WTC11 (cell line): ENCODE data around the gene TACC2. TPM values are rescaled to one million over a fixed set of nuclear protein-coding genes. Genes with fewer than 3 reads are reported as not detected.

ENCODE experiments used
- ATAC-seq: fragments of 200-7000 bp; cut with Tn5 transposase; 2 replicates; pipeline ENCODE4 v1.10.0; 2021; ENCODE audit warnings: mild to moderate bottlenecking, moderate library complexity
- CTCF ChIA-PET: fragments of 300-600 bp; sonication (Branson Sonifier 250); formaldehyde crosslinking; loops from one replicate; lab custom pipeline; 2021; ENCODE audit warnings: antibody characterized with exemption; lab: Charles Lee
- POLR2A ChIA-PET: fragments of 350-600 bp; sonication (Branson Sonifier 250); formaldehyde crosslinking; loops from one replicate; lab custom pipeline; 2021; ENCODE audit warnings: antibody characterized with exemption; lab: Charles Lee
- DNase-seq: peaks from one replicate; pipeline ENCODE4 v3.0.0; 2021; ENCODE audit warnings: low spot score
- H3K27ac Mint-ChIP-seq: 2 replicates; pipeline ENCODE4 v1.8.0; 2021; ENCODE audit warnings: mixed read lengths
- H3K27me3 Mint-ChIP-seq: 2 replicates; pipeline ENCODE4 v1.8.0; 2021; ENCODE audit warnings: low read depth, mild to moderate bottlenecking, moderate library complexity, mixed read lengths
- H3K36me3 Mint-ChIP-seq: 2 replicates; pipeline ENCODE4 v1.8.0; 2021; ENCODE audit warnings: mixed read lengths
- H3K4me1 Mint-ChIP-seq: 2 replicates; pipeline ENCODE4 v1.8.0; 2022; ENCODE audit warnings: mixed read lengths
- H3K4me3 Mint-ChIP-seq: 2 replicates; pipeline ENCODE4 v1.8.0; 2021; ENCODE audit warnings: mild to moderate bottlenecking, moderate library complexity, mixed read lengths
- H3K9me3 Mint-ChIP-seq: 2 replicates; pipeline ENCODE4 v1.8.0; 2021; ENCODE audit warnings: mixed read lengths
- CREB1 ChIP-seq: sonication (generic); formaldehyde crosslinking; IDR thresholded peaks from 2 replicates; pipeline ENCODE4 v1.8.0; 2023; ENCODE audit warnings: mild to moderate bottlenecking, missing genetic modification reagents
- ELF4 ChIP-seq: sonication (generic); formaldehyde crosslinking; IDR thresholded peaks from 2 replicates; pipeline ENCODE4 v1.8.1; 2022; ENCODE audit warnings: low read depth, mild to moderate bottlenecking, moderate library complexity, missing genetic modification reagents
- FOXP1 ChIP-seq: sonication (generic); formaldehyde crosslinking; IDR thresholded peaks from 2 replicates; pipeline ENCODE4 v1.8.0; 2022; ENCODE audit warnings: missing genetic modification reagents, mild to moderate bottlenecking, moderate library complexity, borderline replicate concordance
- GTF2I ChIP-seq: fragments of 250-450 bp; sonication (Bioruptor Pico); conservative IDR thresholded peaks from 2 replicates; pipeline ENCODE4 v1.4.0; 2021; ENCODE audit warnings: mild to moderate bottlenecking
- IRF2 ChIP-seq: sonication (generic); formaldehyde crosslinking; IDR thresholded peaks from 2 replicates; pipeline ENCODE4 v1.8.0; 2022; ENCODE audit warnings: low read depth, missing genetic modification reagents, borderline replicate concordance
- JUN ChIP-seq: sonication (generic); formaldehyde crosslinking; IDR thresholded peaks from 2 replicates; pipeline ENCODE4 v1.8.0; 2023; ENCODE audit warnings: mild to moderate bottlenecking, missing genetic modification reagents
- MYBL2 ChIP-seq: sonication (generic); formaldehyde crosslinking; IDR thresholded peaks from 2 replicates; pipeline ENCODE4 v1.8.1; 2023; ENCODE audit warnings: mild to moderate bottlenecking, moderate library complexity, missing genetic modification reagents
- NFATC4 ChIP-seq: fragments of 250-450 bp; sonication (Bioruptor Pico); IDR thresholded peaks from 2 replicates; pipeline ENCODE4 v1.9.0; 2021; ENCODE audit warnings: mild to moderate bottlenecking
- NR1H2 ChIP-seq: sonication (generic); formaldehyde crosslinking; IDR thresholded peaks from 2 replicates; pipeline ENCODE4 v1.9.0; 2021; ENCODE audit warnings: mild to moderate bottlenecking, moderate library complexity, missing genetic modification reagents
- NR2C2 ChIP-seq: sonication (generic); formaldehyde crosslinking; IDR thresholded peaks from 2 replicates; pipeline ENCODE4 v1.8.0; 2022; ENCODE audit warnings: mild to moderate bottlenecking, missing genetic modification reagents
- ZNF219 ChIP-seq: sonication (generic); formaldehyde crosslinking; IDR thresholded peaks from 2 replicates; pipeline ENCODE4 v1.8.0; 2023; ENCODE audit warnings: missing genetic modification reagents, mild to moderate bottlenecking, borderline replicate concordance
- ZNF232 ChIP-seq: sonication (generic); formaldehyde crosslinking; IDR thresholded peaks from 2 replicates; pipeline ENCODE4 v1.8.0; 2022; ENCODE audit warnings: mild to moderate bottlenecking, missing genetic modification reagents
- total RNA-seq: library from RNA; stranded (reverse); gene quantifications from 3 replicates; pipeline ENCODE4 v1.2.3, GENCODE V29; 2021
- TF ChIP-seq, protein P1 (sequence below): sonication (generic); formaldehyde crosslinking; IDR thresholded peaks from 2 replicates; pipeline ENCODE4 v1.8.1; 2023; ENCODE audit warnings: mild to moderate bottlenecking, moderate library complexity, missing genetic modification reagents
- TF ChIP-seq, protein P2 (sequence below): fragments of 250-450 bp; sonication (Bioruptor Pico); IDR thresholded peaks from 2 replicates; pipeline ENCODE4 v1.9.0; 2021; ENCODE audit warnings: moderate library complexity, mild to moderate bottlenecking, inconsistent platforms, borderline replicate concordance
- TF ChIP-seq, protein P3 (sequence below): sonication (generic); formaldehyde crosslinking; IDR thresholded peaks from 2 replicates; pipeline ENCODE4 v1.8.1; 2022; ENCODE audit warnings: mild to moderate bottlenecking, missing genetic modification reagents, moderate library complexity, borderline replicate concordance
- TF ChIP-seq, protein P4 (sequence below): sonication (generic); formaldehyde crosslinking; IDR thresholded peaks from 2 replicates; pipeline ENCODE4 v1.8.1; 2022; ENCODE audit warnings: mild to moderate bottlenecking, moderate library complexity, missing genetic modification reagents
- TF ChIP-seq, protein P5 (sequence below): sonication (generic); formaldehyde crosslinking; IDR thresholded peaks from 2 replicates; pipeline ENCODE4 v1.8.0; 2022; ENCODE audit warnings: missing genetic modification reagents
- TF ChIP-seq, protein P6 (sequence below): sonication (generic); formaldehyde crosslinking; IDR thresholded peaks from 2 replicates; pipeline ENCODE4 v1.8.0; 2022; ENCODE audit warnings: mild to moderate bottlenecking, missing genetic modification reagents

Gene TACC2
- total RNA-seq, 1 experiment from 2014 or later: 28.9 TPM

DNA sequence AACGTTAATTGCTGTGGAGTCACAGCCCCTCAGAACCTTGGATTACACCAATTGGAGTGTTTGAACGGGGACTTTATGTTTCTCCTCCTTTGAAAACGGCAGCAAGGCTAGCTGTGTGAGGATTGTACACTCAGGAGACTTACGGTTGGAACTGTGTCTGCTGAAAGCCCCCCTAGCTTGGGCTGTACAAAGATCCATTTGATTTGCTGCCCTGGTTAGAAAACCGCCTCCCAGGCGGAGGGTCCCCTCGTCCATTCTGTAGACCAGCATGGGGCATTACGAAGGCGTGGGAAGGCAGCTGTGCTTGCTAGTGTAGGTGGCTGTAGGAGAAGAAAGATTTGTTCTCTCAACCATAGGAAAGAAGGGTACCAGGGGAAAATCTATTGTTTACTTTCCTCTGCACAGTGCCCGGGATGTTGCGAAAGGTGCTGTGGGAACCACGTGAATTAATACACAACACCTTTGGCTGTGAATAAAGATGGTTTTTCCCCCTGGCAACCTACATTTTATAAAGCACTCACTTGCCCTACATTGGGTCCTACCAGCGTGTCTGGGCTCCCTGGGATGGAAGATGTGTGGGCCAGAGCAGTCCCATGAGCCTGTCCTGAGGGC is 208.8 kb downstream of the TACC2 start:
- Mint-ChIP-seq H3K27ac (no peak overlapping the region), H3K36me3 (peaks cover 39% of the 10 kb centered on the region), H3K4me3 (no peak overlapping the region), H3K4me1 (peaks cover 7% of the 10 kb centered on the region), H3K9me3 (no peaks in the 10 kb centered on the region), H3K27me3 (no peaks in the 10 kb centered on the region)
- ATAC-seq: no peak
- ChIA-PET CTCF (interaction anchor here (2.0 kb wide), 1 partner anchor 70 kb away, joined by 7 read pairs; no protein-coding TSS in a partner anchor), POLR2A (interaction anchor here (0.6 kb wide), 1 partner anchor 10 kb away, joined by 3 read pairs; no protein-coding TSS in a partner anchor)
- no peak for DNase-seq
- no peak for TF ChIP-seq FOXP1
- no peak for TF ChIP-seq NR2C2 (CRISPR knock-in tag)
- TF ChIP-seq, protein P1, sequence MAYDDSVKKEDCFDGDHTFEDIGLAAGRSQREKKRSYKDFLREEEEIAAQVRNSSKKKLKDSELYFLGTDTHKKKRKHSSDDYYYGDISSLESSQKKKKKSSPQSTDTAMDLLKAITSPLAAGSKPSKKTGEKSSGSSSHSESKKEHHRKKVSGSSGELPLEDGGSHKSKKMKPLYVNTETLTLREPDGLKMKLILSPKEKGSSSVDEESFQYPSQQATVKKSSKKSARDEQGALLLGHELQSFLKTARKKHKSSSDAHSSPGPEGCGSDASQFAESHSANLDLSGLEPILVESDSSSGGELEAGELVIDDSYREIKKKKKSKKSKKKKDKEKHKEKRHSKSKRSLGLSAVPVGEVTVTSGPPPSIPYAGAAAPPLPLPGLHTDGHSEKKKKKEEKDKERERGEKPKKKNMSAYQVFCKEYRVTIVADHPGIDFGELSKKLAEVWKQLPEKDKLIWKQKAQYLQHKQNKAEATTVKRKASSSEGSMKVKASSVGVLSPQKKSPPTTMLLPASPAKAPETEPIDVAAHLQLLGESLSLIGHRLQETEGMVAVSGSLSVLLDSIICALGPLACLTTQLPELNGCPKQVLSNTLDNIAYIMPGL (CRISPR knock-in tag): no peak
- TF ChIP-seq ELF4: no peak
- TF ChIP-seq IRF2 (CRISPR knock-in tag): no peak
- TF ChIP-seq, protein P2, sequence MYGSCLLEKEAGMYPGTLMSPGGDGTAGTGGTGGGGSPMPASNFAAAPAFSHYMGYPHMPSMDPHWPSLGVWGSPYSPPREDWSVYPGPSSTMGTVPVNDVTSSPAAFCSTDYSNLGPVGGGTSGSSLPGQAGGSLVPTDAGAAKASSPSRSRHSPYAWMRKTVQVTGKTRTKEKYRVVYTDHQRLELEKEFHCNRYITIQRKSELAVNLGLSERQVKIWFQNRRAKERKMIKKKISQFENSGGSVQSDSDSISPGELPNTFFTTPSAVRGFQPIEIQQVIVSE: no peak
- no peak for TF ChIP-seq ZNF219 (CRISPR knock-in tag)
- no peak for TF ChIP-seq JUN (CRISPR knock-in tag)
- no peak for TF ChIP-seq CREB1 (CRISPR knock-in tag)
- TF ChIP-seq ZNF232 (CRISPR knock-in tag): no peak
- TF ChIP-seq, protein P3, sequence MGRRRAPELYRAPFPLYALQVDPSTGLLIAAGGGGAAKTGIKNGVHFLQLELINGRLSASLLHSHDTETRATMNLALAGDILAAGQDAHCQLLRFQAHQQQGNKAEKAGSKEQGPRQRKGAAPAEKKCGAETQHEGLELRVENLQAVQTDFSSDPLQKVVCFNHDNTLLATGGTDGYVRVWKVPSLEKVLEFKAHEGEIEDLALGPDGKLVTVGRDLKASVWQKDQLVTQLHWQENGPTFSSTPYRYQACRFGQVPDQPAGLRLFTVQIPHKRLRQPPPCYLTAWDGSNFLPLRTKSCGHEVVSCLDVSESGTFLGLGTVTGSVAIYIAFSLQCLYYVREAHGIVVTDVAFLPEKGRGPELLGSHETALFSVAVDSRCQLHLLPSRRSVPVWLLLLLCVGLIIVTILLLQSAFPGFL (CRISPR knock-in tag): no peak
- TF ChIP-seq, protein P4, sequence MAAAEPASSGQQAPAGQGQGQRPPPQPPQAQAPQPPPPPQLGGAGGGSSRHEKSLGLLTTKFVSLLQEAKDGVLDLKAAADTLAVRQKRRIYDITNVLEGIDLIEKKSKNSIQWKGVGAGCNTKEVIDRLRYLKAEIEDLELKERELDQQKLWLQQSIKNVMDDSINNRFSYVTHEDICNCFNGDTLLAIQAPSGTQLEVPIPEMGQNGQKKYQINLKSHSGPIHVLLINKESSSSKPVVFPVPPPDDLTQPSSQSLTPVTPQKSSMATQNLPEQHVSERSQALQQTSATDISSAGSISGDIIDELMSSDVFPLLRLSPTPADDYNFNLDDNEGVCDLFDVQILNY: no peak
- TF ChIP-seq NR1H2: no peak
- TF ChIP-seq GTF2I: no peak
- no peak for TF ChIP-seq NFATC4 (CRISPR knock-in tag)
- no peak for TF ChIP-seq MYBL2 (CRISPR knock-in tag)
- TF ChIP-seq, protein P5, sequence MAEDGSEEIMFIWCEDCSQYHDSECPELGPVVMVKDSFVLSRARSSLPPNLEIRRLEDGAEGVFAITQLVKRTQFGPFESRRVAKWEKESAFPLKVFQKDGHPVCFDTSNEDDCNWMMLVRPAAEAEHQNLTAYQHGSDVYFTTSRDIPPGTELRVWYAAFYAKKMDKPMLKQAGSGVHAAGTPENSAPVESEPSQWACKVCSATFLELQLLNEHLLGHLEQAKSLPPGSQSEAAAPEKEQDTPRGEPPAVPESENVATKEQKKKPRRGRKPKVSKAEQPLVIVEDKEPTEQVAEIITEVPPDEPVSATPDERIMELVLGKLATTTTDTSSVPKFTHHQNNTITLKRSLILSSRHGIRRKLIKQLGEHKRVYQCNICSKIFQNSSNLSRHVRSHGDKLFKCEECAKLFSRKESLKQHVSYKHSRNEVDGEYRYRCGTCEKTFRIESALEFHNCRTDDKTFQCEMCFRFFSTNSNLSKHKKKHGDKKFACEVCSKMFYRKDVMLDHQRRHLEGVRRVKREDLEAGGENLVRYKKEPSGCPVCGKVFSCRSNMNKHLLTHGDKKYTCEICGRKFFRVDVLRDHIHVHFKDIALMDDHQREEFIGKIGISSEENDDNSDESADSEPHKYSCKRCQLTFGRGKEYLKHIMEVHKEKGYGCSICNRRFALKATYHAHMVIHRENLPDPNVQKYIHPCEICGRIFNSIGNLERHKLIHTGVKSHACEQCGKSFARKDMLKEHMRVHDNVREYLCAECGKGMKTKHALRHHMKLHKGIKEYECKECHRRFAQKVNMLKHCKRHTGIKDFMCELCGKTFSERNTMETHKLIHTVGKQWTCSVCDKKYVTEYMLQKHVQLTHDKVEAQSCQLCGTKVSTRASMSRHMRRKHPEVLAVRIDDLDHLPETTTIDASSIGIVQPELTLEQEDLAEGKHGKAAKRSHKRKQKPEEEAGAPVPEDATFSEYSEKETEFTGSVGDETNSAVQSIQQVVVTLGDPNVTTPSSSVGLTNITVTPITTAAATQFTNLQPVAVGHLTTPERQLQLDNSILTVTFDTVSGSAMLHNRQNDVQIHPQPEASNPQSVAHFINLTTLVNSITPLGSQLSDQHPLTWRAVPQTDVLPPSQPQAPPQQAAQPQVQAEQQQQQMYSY: no peak
- TF ChIP-seq, protein P6, sequence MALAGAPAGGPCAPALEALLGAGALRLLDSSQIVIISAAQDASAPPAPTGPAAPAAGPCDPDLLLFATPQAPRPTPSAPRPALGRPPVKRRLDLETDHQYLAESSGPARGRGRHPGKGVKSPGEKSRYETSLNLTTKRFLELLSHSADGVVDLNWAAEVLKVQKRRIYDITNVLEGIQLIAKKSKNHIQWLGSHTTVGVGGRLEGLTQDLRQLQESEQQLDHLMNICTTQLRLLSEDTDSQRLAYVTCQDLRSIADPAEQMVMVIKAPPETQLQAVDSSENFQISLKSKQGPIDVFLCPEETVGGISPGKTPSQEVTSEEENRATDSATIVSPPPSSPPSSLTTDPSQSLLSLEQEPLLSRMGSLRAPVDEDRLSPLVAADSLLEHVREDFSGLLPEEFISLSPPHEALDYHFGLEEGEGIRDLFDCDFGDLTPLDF (CRISPR knock-in tag): no peak
- TF ChIP-seq, all 79 proteins: peak for 0
